Measurements from ENCODE around the gene ACP5.
"Not testable (repeated sequence)": the region's sequence is repeated elsewhere in the genome, so short reads cannot be mapped to it uniquely, and the experiment has no call there.

- TF ChIP-seq, protein P1, sequence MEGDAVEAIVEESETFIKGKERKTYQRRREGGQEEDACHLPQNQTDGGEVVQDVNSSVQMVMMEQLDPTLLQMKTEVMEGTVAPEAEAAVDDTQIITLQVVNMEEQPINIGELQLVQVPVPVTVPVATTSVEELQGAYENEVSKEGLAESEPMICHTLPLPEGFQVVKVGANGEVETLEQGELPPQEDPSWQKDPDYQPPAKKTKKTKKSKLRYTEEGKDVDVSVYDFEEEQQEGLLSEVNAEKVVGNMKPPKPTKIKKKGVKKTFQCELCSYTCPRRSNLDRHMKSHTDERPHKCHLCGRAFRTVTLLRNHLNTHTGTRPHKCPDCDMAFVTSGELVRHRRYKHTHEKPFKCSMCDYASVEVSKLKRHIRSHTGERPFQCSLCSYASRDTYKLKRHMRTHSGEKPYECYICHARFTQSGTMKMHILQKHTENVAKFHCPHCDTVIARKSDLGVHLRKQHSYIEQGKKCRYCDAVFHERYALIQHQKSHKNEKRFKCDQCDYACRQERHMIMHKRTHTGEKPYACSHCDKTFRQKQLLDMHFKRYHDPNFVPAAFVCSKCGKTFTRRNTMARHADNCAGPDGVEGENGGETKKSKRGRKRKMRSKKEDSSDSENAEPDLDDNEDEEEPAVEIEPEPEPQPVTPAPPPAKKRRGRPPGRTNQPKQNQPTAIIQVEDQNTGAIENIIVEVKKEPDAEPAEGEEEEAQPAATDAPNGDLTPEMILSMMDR (IDR thresholded peaks at IDR 0.05): not testable (repeated sequence)
- not testable (repeated sequence) for TF ChIP-seq POLR2AphosphoS5 (IDR thresholded peaks at IDR 0.05; ENCODE audit: low read depth, low read length); SIN3A (IDR thresholded peaks at IDR 0.05; ENCODE audit: borderline replicate concordance, insufficient read depth, low read depth, low read length)
These were observed 4.1 kb downstream of the ACP5 start for GRCh38 chr19:11573354-11573753.

All from Panc1 (cell line).